Stimulated activated CD8-positive, alpha-beta memory T cell treated with anti-CD3 and anti-CD28 coated beads, Interleukin-12 subunit alpha, Interleukin-12 subunit beta, amount 100 ng/mL, for 4 hours (primary cell): ENCODE results near the gene LENEP.

Experiments
- DNase-seq: peaks from one replicate; pipeline ENCODE4 v3.0.0-alpha.2; 2020; ENCODE audit warnings: low read depth

LENEP gene

GRCh38 chr1:155010211-155010918 lies 17.0 kb downstream of the LENEP start:
- DNase-seq, result no peak

DNA sequence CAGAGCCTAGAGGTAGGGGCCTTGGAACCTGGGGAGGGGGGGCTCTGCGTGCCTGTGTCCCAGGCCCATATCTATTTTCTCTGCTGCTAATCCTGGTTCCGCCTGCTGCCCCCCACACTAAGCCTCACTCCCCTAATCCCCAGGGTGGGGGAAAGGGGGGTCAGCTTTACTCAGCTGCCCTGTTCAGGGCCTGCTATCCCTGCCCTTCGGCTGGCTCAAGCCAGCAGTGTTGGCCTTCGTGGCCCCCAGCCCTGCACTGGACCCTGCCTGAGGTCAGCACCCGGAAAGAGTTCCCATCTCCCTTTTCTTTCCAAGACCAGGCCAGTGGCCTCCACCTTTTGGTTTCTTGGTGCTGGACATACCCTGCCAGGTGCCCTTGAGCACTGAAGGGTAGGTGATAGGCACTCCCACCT lies 17.6 kb downstream of the LENEP start:
- no peak for DNase-seq

DNA sequence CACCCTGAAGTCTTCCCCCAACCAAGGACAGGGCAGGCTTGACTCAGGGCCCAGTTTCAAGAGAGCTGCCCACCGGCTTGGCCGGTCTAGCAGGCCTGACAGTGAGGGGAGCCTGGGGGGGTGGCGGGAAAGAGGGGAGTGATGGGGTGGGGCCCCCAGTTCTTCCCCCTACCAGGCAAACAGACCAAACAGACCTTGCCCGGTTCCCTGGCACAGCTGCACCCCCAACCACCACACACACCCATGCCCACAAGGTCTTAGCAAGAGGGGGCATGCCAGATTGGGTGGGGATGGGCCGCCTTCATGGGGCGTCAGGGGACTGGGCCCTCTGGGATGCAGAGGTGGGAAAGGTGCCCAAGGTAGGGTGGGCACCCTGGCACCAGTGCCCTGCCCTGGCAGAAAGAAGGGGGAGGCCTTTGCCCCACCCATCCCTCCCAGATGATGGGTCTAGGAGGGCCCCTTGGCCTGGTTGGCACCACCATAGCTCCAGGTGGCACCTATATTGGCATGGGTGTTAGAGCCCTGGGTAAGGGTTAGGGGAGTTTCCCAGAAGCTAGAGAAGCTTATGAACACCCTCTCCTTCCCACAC lies 18.1 kb downstream of the LENEP start:
- no peak for DNase-seq

GRCh38 chr1:155012026-155012546 lies 18.7 kb downstream of the LENEP start:
- DNase-seq, result no peak

- DNase-seq, result no peak
These were observed 19.6 kb downstream of the LENEP start for GRCh38 chr1:155012776-155013602.

- no peak for DNase-seq
These were observed 20.2 kb downstream of the LENEP start for GRCh38 chr1:155013632-155014031.

GRCh38 chr1:155014709-155015508 lies 21.5 kb downstream of the LENEP start:
- DNase-seq, result no peak

- no peak for DNase-seq
These were observed 22.3 kb downstream of the LENEP start for GRCh38 chr1:155015527-155016230.

DNA sequence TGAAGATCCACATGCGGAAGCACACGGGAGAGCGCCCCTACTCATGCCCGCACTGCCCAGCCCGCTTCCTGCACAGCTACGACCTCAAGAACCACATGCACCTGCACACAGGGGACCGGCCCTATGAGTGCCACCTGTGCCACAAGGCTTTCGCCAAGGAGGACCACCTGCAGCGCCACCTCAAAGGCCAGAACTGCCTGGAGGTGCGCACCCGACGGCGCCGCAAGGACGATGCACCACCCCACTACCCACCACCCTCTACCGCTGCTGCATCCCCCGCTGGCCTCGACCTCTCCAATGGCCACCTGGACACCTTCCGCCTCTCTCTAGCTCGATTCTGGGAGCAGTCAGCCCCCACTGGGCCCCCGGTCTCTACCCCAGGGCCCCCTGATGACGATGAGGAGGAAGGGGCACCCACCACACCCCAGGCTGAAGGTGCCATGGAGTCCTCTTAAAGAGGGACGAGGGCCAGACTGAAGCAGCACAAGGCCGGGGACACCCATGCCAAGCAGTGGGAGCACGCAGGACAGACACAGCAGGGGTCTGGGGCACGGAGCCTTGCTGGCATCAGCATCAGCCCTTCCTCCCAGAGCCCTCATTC lies 22.9 kb downstream of the LENEP start:
- DNase-seq, result no peak

GRCh38 chr1:155017041-155017945 lies 23.9 kb downstream of the LENEP start:
- peak; percentile 88 for DNase-seq

- DNase-seq, result no peak
These were observed 24.5 kb downstream of the LENEP start for GRCh38 chr1:155017946-155018316.

DNA sequence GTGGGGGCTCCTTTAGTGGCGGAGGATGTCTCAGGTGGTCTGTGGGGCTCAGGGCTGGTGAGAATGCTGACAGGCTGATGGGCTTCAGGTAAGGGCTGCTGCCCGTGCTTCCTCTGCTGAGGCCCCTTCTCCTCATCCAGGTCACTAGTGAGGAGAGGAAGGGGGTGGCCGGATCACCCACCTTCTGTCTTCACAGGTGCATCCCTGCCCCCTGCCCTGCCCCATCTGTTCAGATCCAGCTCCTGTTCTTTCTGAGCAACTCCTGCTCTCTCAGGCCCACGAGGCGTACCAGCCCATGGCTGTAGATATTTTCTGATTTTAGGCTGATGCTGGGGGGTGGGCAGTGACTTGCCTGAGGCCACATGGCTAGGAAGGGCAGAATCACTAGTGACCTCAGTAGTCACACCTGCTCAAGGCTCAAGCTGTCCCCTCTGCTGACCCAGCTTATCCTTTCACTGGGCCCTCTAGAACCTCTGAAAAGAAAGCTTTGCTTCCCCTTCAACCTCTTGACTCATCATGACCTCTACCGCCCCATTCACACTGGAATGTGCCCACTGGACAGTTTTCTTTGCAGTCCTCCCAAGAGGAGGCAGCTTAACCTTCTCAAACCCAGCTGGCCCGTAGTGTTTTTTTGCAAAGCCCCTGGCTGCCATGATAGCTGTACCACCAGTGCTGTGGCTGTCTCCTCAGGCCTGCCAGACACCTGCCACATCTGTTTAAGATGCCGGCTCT lies 25.4 kb downstream of the LENEP start:
- no peak for DNase-seq

DNA sequence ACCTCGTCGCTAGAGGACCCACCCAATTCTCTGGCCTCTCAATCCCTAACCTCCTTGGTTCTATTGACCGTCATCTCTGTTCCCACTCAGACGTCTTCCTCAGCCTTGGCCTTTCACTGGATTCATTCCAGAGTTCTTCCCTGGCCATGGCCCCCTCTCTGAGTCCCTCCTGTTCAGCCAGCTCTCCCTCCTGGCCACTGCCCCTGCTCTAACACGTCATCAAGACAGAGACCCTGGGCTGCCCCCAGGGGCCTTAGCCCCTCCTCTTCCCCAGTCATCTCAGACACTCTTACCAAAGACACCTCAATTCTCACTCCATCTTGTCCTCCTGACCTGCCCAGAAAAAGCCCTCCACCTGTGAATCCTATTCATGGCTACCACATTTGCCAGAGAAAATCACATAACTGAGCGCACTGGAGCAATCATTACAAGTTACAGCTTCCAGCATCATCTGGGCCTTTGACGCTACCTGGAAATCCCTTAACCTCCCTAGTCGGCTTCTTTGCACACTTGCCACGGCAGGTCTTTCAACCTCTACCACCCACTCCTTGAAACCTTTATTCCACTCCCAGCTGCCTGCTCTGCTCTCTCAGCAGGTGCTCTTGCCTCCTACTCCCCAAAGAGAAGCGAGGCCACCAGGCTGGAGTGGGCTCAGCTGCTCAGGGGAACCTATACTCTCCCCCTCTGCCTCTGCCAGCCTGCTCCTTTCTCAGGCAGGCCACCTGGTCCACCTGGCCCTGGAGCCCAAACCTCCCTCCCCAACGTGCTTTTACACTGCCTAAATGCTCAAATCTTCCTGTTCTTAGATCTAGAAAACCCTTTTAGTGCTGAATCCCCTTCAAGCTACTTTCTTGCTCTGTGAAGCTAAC lies 26.2 kb downstream of the LENEP start:
- no peak for DNase-seq

DNA sequence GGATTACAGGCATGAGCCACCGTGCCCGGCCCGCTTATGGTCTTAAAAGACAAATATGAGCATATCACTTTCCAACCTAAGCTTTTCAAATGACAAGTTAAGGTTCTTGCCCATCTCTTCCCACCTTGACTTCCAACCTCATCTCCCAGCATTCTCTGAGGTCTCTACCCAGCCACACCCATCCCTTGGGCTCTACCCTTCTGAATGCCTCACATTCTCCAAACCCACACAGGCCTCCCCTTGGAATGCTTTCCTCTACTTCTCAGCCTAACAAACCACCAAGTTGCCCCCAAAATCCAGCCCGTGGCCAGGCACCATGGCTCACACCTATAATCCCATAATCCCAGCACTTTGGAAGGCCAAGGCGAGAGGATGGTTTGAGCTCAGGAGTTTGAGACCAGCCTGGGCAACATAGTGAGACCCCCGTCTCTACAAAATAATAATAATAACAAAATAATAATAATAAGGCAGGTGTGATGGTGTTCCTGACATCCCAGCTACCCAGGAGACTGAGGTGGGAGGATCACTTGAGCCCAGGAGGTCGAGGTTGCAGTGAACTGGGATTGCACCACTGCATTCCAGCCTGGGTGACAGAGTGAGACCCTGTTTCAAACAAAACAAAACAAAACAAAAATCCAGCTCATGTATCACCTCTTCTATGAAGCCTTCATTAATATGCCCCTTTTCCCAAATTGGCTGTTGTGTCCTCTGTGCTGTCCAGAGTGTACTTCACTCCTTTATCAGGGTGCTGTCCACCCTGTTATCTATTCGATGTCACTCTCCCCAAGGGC lies 28.9 kb downstream of the LENEP start:
- no peak for DNase-seq

- DNase-seq, result no peak
These were observed 29.5 kb downstream of the LENEP start for GRCh38 chr1:155022927-155023236.

GRCh38 chr1:155023627-155024026 lies 30.2 kb downstream of the LENEP start:
- no peak for DNase-seq

DNA sequence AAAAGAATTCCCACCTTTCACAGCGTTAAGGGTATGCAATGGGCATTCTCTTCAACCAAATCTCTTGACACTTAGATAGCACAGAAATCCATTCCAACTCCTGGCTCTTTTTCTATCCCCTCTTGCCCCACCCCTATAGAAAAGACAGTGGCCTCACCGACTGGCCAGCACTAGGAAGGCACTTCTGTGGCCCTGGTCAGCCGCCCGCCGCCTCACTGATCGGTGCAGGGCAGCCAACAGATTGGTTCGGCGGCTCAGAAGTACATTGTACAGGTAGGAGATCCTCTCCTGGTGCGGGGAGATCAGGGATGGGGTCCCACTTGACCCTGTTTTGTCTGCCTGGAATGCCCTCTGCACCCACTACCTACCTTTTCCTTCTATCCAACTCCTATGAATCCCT lies 30.9 kb downstream of the LENEP start:
- DNase-seq, result no peak

DNA sequence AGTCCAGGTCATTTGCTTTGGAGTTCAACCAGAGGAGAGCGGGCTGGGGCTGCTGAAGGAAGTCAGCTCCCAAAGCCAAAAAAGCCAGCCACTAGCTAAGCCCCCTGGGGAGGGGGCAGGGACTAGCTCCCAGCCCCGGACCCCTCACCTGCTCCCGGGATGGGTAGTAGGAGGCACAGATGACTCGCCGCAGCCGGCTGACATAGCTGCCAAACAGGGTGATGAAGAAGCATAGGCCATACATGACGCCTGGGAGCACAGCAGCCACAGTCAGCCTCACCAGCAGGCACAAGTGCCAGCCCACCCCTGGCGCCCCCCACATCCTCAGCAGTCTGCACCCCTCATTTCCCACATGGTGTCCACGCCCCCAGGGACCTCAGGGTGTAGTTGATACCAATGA lies 32.8 kb downstream of the LENEP start:
- no peak for DNase-seq
